ENCODE measurements around the gene PLA1A. TPM values are rescaled to one million over a fixed set of nuclear protein-coding genes. Genes with fewer than 3 reads are reported as not detected.

PLA1A gene
- polyA plus RNA-seq, 1 of the 3 experiments (the other 2 are of a cell fraction) = not detected

- 98% methylated on average over 5 of the region's 5 CpGs for WGBS (ENCODE audit: low lambda C conversion rate)
- TF ChIP-seq SMC3 (IDR thresholded peaks at IDR 0.05; ENCODE audit: low read depth, low read length) = no peak
- no peak for TF ChIP-seq JUND (IDR thresholded peaks at IDR 0.05)
- TF ChIP-seq GATA2 (CRISPR knock-in tag; IDR thresholded peaks at IDR 0.05) = no peak
- TF ChIP-seq FOXJ3 (CRISPR knock-in tag; IDR thresholded peaks at IDR 0.05) = no peak
- TF ChIP-seq USF1 (IDR thresholded peaks at IDR 0.05; ENCODE audit: borderline replicate concordance, low read depth) = no peak
- TF ChIP-seq EZH2phosphoT487 (IDR thresholded peaks at IDR 0.05; ENCODE audit: borderline replicate concordance, low read depth) = no peak
- no peak for TF ChIP-seq MEF2A (IDR thresholded peaks at IDR 0.05; ENCODE audit: borderline replicate concordance, low read depth)
- TF ChIP-seq MAX (IDR thresholded peaks at IDR 0.05; ENCODE audit: low read depth) = no peak
- no peak for TF ChIP-seq RCOR1 (IDR thresholded peaks at IDR 0.05; ENCODE audit: low read length)
- no peak for TF ChIP-seq YY1 (IDR thresholded peaks at IDR 0.05; ENCODE audit: low read depth)
- no peak for TF ChIP-seq TCF12 (IDR thresholded peaks at IDR 0.05)
- no peak for TF ChIP-seq POLR2AphosphoS5 (IDR thresholded peaks at IDR 0.05; ENCODE audit: low read depth, low read length)
- TF ChIP-seq NRF1 (IDR thresholded peaks at IDR 0.05; ENCODE audit: low read depth, low read length) = no peak
- TF ChIP-seq ZBTB33 (IDR thresholded peaks at IDR 0.05; ENCODE audit: borderline replicate concordance, low read depth) = no peak
- no peak for TF ChIP-seq MXI1 (IDR thresholded peaks at IDR 0.05; ENCODE audit: low read depth, low read length)
- TF ChIP-seq NFIC (IDR thresholded peaks at IDR 0.05; ENCODE audit: borderline replicate concordance) = peak; percentile 32; the same call in 1 of the 2 replicates
- no peak for TF ChIP-seq PBX3 (IDR thresholded peaks at IDR 0.05)
- 0 out of 2 replicates have a peak, but pooled peaks have one; percentile 41 for TF ChIP-seq RXRA (IDR thresholded peaks at IDR 0.05; ENCODE audit: borderline replicate concordance, low read depth)
- no peak for TF ChIP-seq TEAD4 (IDR thresholded peaks at IDR 0.05; ENCODE audit: borderline replicate concordance, insufficient read depth)
- TF ChIP-seq CTCF (IDR thresholded peaks at IDR 0.05) = no peak
- TF ChIP-seq ELF1 (IDR thresholded peaks at IDR 0.05) = 0 out of 2 replicates have a peak, but pooled peaks have one; percentile 40
- TF ChIP-seq FOSL2 (IDR thresholded peaks at IDR 0.05; ENCODE audit: borderline replicate concordance, low read depth) = no peak
- no peak for TF ChIP-seq CHD2 (IDR thresholded peaks at IDR 0.05; ENCODE audit: low read length, partially characterized antibody)
- TF ChIP-seq USF2 (IDR thresholded peaks at IDR 0.05; ENCODE audit: borderline replicate concordance, low read depth, low read length) = no peak
- no peak for TF ChIP-seq SIN3A (IDR thresholded peaks at IDR 0.05; ENCODE audit: borderline replicate concordance, low read depth, low read length)
- Histone ChIP-seq H3K4me2 (0 out of 2 replicates have a peak overlapping the region, but pooled peaks have one; percentile 35), H3K9me2 (no peaks in the 10 kb centered on the region), H3K9ac (no peak overlapping the region; the same call in 1 of the 2 replicates), H3K4me3 (ENCODE audit: low read depth in 2 of 2, low read length in 1 of 2) (no peak overlapping the region), H3K9me3 (no peaks in the 10 kb centered on the region), H3K36me3 (replicated peaks in 1 of 2; ENCODE audit: control insufficient read depth in 1 of 2, insufficient read depth in 2 of 2, low read length in 1 of 2) (peaks cover 8 to 11% of the 10 kb centered on the region in 2 experiments), H3F3A (replicated peaks; ENCODE audit: insufficient read depth) (peaks cover 2% of the 10 kb centered on the region), H3K79me2 (ENCODE audit: insufficient read depth) (no peaks in the 10 kb centered on the region), H2AFZ (ENCODE audit: low read depth) (peak overlapping the region; percentile 41; the same call in 1 of the 2 replicates), H3K27ac (ENCODE audit: low read depth in 2 of 2, low read length in 1 of 2) (peak overlapping the region; percentile 28 to 35; a peak in 2 of 4 replicates), H3K4me1 (ENCODE audit: control insufficient read depth in 1 of 2, insufficient read depth in 2 of 2, low read depth in 1 of 2, low read length in 1 of 2) (peaks cover 6 to 14% of the 10 kb centered on the region in 2 experiments; a peak in 3 of 4 replicates), H4K20me1 (ENCODE audit: insufficient read depth) (no peaks in the 10 kb centered on the region), H3K27me3 (ENCODE audit: insufficient read depth) (no peaks in the 10 kb centered on the region)
- no peak for DNase-seq
- POLR2A ChIA-PET = no interaction called here
- CTCF ChIA-PET = interaction anchor here (1.7 kb wide), 1 partner anchor 11 kb away, joined by 4 read pairs; no protein-coding TSS in a partner anchor
Observed at GRCh38 chr3:119669906-119670570, 72.4 kb downstream of the PLA1A start.
